ENCODE measurements around the gene PLAAT3.

The PLAAT3 gene

GRCh38 chr11:63574856-63575602 lies 39.2 kb downstream of the PLAAT3 start:
- H3K4me3 ChIP-seq = peak overlapping the region in 5 of 7 experiments; percentile 7 to 29 (median 15)

GRCh38 chr11:63573881-63574855 lies 40.1 kb downstream of the PLAAT3 start:
- H3K27ac ChIP-seq = peak overlapping the region in 15 of 21 experiments; percentile 20 to 81 (median 47)
- peak overlapping the region in 5 of 7 experiments; percentile 7 to 29 (median 15) for H3K4me3 ChIP-seq

More at GRCh38 chr11:63574856-63575602, 39.2 kb downstream of the PLAAT3 start:
- peak overlapping the region in 16 of 21 experiments; percentile 6 to 81 (median 46) for H3K27ac ChIP-seq

GRCh38 chr11:63572026-63572688 lies 42.1 kb downstream of the PLAAT3 start:
- Histone ChIP-seq H3K4me3 (no peak overlapping the region), H3K27ac (no peak overlapping the region)

- Histone ChIP-seq H3K27ac (no peak overlapping the region), H3K4me3 (no peak overlapping the region)
These were observed 44.7 kb downstream of the PLAAT3 start for GRCh38 chr11:63569570-63569969.

GRCh38 chr11:63567044-63567840 lies 47.0 kb downstream of the PLAAT3 start:
- Histone ChIP-seq H3K27ac (peak overlapping the region in 11 of 21 experiments; percentile 8 to 69 (median 33)), H3K4me3 (no peak overlapping the region)

- peak overlapping the region in 4 of 21 experiments; percentile 14 to 66 (median 44) for H3K27ac ChIP-seq
These were observed 49.4 kb downstream of the PLAAT3 start for GRCh38 chr11:63564784-63565350.

GRCh38 chr11:63564056-63564774 lies 50.0 kb downstream of the PLAAT3 start:
- H3K27ac ChIP-seq = peak overlapping the region in 2 of 21 experiments; percentile 25 to 63
- H3K4me3 ChIP-seq = no peak overlapping the region

More at GRCh38 chr11:63564784-63565350, 49.4 kb downstream of the PLAAT3 start:
- H3K4me3 ChIP-seq = no peak overlapping the region

- H3K4me3 ChIP-seq = no peak within 1 kb of the TSS
- H3K27ac ChIP-seq = no peak within 1 kb of the TSS
These were observed 50.8 kb downstream of the PLAAT3 start, which contains the start of gene PLAAT2 for GRCh38 chr11:63563201-63564055. Gene PLAAT2 (minus strand): TSS chr11:63563379. CDS start chr11:63563324, 55 bp downstream.

- no peak overlapping the region for H3K27ac ChIP-seq
These were observed 53.6 kb downstream of the PLAAT3 start for GRCh38 chr11:63560506-63561180.

GRCh38 chr11:63558459-63559157 lies 55.6 kb downstream of the PLAAT3 start:
- Histone ChIP-seq H3K4me3 (no peak overlapping the region), H3K27ac (no peak overlapping the region)

More at GRCh38 chr11:63560506-63561180, 53.6 kb downstream of the PLAAT3 start:
- no peak overlapping the region for H3K4me3 ChIP-seq

GRCh38 chr11:63557570-63557969 lies 56.7 kb downstream of the PLAAT3 start:
- no peak overlapping the region for H3K4me3 ChIP-seq
- H3K27ac ChIP-seq = no peak overlapping the region

- no peak overlapping the region for H3K4me3 ChIP-seq
- no peak overlapping the region for H3K27ac ChIP-seq
These were observed 57.7 kb downstream of the PLAAT3 start for GRCh38 chr11:63556404-63557013.

GRCh38 chr11:63554877-63555223 lies 59.4 kb downstream of the PLAAT3 start:
- H3K4me3 ChIP-seq = no peak overlapping the region
- H3K27ac ChIP-seq = no peak overlapping the region

GRCh38 chr11:63553759-63554158 lies 60.5 kb downstream of the PLAAT3 start:
- peak overlapping the region in 7 of 21 experiments; percentile 15 to 83 (median 69) for H3K27ac ChIP-seq

GRCh38 chr11:63552921-63553320 lies 61.3 kb downstream of the PLAAT3 start:
- Histone ChIP-seq H3K4me3 (no peak overlapping the region), H3K27ac (peak overlapping the region in 3 of 21 experiments; percentile 65 to 83 (median 69))

More at GRCh38 chr11:63553759-63554158, 60.5 kb downstream of the PLAAT3 start:
- no peak overlapping the region for H3K4me3 ChIP-seq

Data from skin epidermis (tissue), 12 donors.